ENCODE measurements around the gene ENAM.

DNA sequence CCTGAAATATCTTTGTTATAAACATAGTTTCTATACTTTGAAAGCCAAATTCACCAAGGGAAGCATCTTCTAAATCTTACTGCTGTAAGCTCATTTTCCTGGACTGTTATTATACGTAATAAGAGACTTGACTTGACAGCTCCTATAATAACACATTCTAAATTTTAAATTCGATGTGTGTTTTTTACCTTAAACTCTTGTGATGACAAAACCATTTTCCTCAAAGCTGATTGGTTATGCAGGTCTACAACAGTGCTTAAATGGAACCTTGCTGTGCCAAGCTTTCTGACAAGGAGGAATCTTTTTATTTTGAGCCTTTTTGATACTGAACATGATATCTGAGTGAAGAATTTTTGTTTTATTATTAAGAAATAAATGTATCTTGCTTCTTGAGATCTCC, at the start of gene ENAM:
- TF ChIP-seq, protein P1, sequence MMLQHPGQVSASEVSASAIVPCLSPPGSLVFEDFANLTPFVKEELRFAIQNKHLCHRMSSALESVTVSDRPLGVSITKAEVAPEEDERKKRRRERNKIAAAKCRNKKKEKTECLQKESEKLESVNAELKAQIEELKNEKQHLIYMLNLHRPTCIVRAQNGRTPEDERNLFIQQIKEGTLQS (IDR thresholded peaks at IDR 0.05), result no peak
- TF ChIP-seq, protein P2, sequence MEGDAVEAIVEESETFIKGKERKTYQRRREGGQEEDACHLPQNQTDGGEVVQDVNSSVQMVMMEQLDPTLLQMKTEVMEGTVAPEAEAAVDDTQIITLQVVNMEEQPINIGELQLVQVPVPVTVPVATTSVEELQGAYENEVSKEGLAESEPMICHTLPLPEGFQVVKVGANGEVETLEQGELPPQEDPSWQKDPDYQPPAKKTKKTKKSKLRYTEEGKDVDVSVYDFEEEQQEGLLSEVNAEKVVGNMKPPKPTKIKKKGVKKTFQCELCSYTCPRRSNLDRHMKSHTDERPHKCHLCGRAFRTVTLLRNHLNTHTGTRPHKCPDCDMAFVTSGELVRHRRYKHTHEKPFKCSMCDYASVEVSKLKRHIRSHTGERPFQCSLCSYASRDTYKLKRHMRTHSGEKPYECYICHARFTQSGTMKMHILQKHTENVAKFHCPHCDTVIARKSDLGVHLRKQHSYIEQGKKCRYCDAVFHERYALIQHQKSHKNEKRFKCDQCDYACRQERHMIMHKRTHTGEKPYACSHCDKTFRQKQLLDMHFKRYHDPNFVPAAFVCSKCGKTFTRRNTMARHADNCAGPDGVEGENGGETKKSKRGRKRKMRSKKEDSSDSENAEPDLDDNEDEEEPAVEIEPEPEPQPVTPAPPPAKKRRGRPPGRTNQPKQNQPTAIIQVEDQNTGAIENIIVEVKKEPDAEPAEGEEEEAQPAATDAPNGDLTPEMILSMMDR (IDR thresholded peaks at IDR 0.05 in 2 of 3, conservative IDR thresholded peaks at IDR 0.05 in 1 of 3; ENCODE audit: borderline replicate concordance in 1 of 3, insufficient read depth in 1 of 3, low read depth in 2 of 3, low read length in 2 of 3), result no peak
- TF ChIP-seq YY1 (IDR thresholded peaks at IDR 0.05; ENCODE audit: extremely low read depth, insufficient replicate concordance, low read depth, low read length) (no peak), RAD21 (IDR thresholded peaks at IDR 0.05; ENCODE audit: low read depth) (no peak), POLR2A (IDR thresholded peaks at IDR 0.05; ENCODE audit: borderline replicate concordance, extremely low read depth, insufficient read depth, insufficient read length) (no peak), ZNF274 (IDR thresholded peaks at IDR 0.05; ENCODE audit: low read depth, low read length) (no peak), POLR2AphosphoS5 (IDR thresholded peaks at IDR 0.05; ENCODE audit: low read depth, low read length) (no peak), TCF7L2 (IDR thresholded peaks at IDR 0.05; ENCODE audit: borderline replicate concordance, extremely low read depth, insufficient read depth, insufficient read length) (no peak), CEBPB (IDR thresholded peaks at IDR 0.05; ENCODE audit: low read depth) (no peak)
- TF ChIP-seq, protein P3, sequence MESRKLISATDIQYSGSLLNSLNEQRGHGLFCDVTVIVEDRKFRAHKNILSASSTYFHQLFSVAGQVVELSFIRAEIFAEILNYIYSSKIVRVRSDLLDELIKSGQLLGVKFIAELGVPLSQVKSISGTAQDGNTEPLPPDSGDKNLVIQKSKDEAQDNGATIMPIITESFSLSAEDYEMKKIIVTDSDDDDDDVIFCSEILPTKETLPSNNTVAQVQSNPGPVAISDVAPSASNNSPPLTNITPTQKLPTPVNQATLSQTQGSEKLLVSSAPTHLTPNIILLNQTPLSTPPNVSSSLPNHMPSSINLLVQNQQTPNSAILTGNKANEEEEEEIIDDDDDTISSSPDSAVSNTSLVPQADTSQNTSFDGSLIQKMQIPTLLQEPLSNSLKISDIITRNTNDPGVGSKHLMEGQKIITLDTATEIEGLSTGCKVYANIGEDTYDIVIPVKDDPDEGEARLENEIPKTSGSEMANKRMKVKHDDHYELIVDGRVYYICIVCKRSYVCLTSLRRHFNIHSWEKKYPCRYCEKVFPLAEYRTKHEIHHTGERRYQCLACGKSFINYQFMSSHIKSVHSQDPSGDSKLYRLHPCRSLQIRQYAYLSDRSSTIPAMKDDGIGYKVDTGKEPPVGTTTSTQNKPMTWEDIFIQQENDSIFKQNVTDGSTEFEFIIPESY (IDR thresholded peaks at IDR 0.05; ENCODE audit: extremely low read depth, insufficient replicate concordance, low read length), result no peak
